WERI-Rb-1 (cell line): ENCODE results near the gene CCDC50.

Experiments
- DNase-seq: peaks from one replicate; pipeline ENCODE4 v3.0.0-alpha.2; 2020
- H3K27ac ChIP-seq: fragments of 250-450 bp; sonication (Bioruptor Pico); 2 replicates; pipeline ENCODE4 v1.5.1; 2020; ENCODE audit warnings: mild to moderate bottlenecking, moderate library complexity
- H3K27me3 ChIP-seq: fragments of 250-450 bp; sonication (Bioruptor Pico); 2 replicates; pipeline ENCODE4 v1.5.1; 2021; ENCODE audit warnings: mild to moderate bottlenecking, low read depth, moderate library complexity; ENCODE audit not compliant: insufficient read depth, severe bottlenecking
- H3K36me3 ChIP-seq: fragments of 250-450 bp; sonication (Bioruptor Pico); 2 replicates; pipeline ENCODE4 v1.5.1; 2020; ENCODE audit warnings: mild to moderate bottlenecking, moderate library complexity
- H3K4me3 ChIP-seq: 2 replicates; pipeline ENCODE4 v1.5.1; 2011; ENCODE audit warnings: low read depth, mild to moderate bottlenecking, control low read depth, low read length
- H3K9me3 ChIP-seq: fragments of 250-450 bp; sonication (Bioruptor Pico); 2 replicates; pipeline ENCODE4 v1.5.1; 2021; ENCODE audit warnings: mild to moderate bottlenecking, moderate library complexity; ENCODE audit not compliant: severe bottlenecking
- TF ChIP-seq, protein P1 (sequence below): IDR thresholded peaks from 2 replicates; pipeline ENCODE4 v1.5.1; 2011; ENCODE audit warnings: low read depth, mild to moderate bottlenecking, control low read depth, inconsistent platforms, low read length

CCDC50 gene

DNA sequence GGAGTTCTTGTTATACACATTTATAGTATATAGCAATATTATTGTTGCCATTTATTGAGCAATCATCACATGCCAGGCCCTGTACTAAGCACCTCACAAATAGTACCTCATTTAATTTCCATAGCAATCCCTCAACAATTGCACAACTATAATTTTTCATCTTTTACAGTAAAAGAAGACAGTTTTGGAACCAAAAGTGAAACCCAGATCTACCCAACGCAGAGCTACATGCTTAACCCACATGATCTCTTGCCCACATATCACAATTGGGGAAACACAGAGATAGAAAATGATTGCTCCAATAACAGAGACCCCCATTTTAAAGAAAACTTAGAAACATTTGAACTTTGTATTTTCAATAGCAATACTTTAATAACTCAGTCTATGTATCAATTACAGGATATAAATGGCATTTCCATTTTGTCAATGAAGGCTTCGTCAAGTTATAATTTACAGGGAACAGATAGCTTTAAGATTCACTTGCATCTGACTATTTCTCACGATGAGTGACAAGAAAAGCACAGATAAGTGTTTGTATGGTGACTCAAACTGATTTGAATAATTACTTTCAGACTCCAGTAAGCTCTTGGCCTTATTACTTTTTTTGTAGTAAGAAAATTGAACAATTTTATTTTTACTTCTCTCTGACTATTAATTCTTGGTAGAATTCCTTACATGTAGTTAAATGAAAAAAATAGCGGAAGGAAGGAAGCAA is 38.7 kb upstream of the CCDC50 start:
- no peak overlapping the region for H3K4me3 ChIP-seq
- DNase-seq: no peak
- no peaks in the 10 kb centered on the region for H3K9me3 ChIP-seq
- H3K27me3 ChIP-seq: no peaks in the 10 kb centered on the region
- TF ChIP-seq, protein P1, sequence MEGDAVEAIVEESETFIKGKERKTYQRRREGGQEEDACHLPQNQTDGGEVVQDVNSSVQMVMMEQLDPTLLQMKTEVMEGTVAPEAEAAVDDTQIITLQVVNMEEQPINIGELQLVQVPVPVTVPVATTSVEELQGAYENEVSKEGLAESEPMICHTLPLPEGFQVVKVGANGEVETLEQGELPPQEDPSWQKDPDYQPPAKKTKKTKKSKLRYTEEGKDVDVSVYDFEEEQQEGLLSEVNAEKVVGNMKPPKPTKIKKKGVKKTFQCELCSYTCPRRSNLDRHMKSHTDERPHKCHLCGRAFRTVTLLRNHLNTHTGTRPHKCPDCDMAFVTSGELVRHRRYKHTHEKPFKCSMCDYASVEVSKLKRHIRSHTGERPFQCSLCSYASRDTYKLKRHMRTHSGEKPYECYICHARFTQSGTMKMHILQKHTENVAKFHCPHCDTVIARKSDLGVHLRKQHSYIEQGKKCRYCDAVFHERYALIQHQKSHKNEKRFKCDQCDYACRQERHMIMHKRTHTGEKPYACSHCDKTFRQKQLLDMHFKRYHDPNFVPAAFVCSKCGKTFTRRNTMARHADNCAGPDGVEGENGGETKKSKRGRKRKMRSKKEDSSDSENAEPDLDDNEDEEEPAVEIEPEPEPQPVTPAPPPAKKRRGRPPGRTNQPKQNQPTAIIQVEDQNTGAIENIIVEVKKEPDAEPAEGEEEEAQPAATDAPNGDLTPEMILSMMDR: no peak
- no peaks in the 10 kb centered on the region for H3K36me3 ChIP-seq
- H3K27ac ChIP-seq: no peak overlapping the region

DNA sequence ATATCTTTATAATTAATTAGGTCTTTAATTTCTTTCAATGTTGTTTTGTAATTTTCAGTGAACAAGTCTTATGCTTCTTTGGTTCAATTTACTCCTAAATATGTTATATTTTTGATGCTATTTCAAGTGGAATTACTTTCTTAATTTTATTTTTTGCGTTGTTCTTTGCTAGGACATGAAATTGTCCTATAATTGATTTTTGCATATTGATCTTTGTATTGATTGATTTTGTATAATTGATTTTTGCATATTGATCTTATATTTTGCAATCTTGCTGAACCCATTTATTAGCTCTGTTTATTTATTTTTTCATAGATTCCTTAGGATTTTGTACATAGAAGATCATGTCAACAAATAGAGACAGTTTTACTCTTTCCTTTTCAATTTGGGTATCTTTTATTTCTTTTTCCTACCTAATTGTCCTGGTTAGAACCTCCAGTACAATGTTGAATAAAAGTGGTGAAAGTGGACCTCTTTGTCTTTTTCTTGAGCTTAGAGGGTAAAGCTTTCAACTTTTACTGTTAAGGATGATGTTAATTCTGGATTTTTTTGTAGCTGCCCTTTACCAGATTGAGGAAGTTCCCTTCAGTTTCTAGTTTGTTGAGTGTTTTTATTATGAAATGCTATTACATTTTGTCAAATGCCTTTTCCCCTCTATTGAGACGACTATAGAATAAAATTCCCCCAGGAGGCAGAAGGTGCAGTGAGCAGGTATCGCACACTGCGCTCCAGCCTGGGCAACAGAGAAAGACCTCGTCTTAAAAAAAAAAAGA is 36.8 kb upstream of the CCDC50 start:
- Histone ChIP-seq H3K27ac (no peak overlapping the region), H3K36me3 (no peaks in the 10 kb centered on the region), H3K4me3 (no peak overlapping the region), H3K9me3 (no peaks in the 10 kb centered on the region), H3K27me3 (no peaks in the 10 kb centered on the region)
- TF ChIP-seq, protein P1: no peak
- no peak for DNase-seq

DNA sequence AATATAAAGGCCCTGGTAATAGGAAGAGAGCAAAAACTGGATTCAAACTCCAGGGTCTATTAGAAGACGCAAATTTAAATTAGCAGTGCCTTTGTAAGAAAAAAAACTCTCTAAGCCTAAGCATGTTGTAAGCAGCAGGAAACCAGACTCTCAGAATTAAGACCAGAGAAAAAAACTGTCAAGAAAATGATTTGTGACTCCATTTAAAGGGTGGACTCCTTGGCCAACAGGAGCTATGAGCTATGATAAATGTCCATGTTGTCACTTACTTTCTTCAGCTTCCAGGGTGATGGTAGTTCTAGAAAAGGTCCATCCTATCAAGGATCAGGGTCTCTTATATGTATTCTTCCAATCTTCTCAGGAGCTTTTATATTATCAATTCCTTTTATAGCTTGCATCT is 34.9 kb upstream of the CCDC50 start:
- no peak overlapping the region for H3K4me3 ChIP-seq
- no peak overlapping the region for H3K27ac ChIP-seq
- no peaks in the 10 kb centered on the region for H3K36me3 ChIP-seq
- H3K9me3 ChIP-seq: no peaks in the 10 kb centered on the region
- TF ChIP-seq, protein P1: no peak
- DNase-seq: no peak
- H3K27me3 ChIP-seq: no peaks in the 10 kb centered on the region

DNA sequence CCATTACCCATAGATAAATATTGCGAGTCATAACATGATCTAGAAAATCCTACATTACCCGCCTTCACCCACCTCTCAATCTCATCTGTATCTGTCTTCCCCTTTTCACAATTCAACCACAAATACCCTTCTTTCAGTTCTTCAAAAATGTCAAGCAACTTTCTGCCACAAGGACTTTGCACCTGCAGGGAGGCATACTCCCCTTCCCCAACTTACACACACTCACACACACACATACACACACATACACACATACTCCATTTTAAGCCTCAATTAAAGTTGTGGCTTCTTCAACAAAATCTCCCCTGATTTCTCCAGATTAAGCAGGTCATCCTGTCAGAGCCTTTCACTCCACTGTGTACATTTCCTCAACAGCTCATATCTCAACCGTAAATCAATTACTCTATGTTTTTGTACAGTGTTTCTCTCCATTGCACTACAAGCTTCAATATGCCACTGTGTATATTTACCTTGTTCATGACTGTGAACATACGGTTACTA is 33.1 kb upstream of the CCDC50 start:
- Histone ChIP-seq H3K4me3 (no peak overlapping the region), H3K27ac (no peak overlapping the region), H3K27me3 (no peaks in the 10 kb centered on the region), H3K36me3 (no peaks in the 10 kb centered on the region), H3K9me3 (no peaks in the 10 kb centered on the region)
- TF ChIP-seq, protein P1: no peak
- DNase-seq: no peak

DNA sequence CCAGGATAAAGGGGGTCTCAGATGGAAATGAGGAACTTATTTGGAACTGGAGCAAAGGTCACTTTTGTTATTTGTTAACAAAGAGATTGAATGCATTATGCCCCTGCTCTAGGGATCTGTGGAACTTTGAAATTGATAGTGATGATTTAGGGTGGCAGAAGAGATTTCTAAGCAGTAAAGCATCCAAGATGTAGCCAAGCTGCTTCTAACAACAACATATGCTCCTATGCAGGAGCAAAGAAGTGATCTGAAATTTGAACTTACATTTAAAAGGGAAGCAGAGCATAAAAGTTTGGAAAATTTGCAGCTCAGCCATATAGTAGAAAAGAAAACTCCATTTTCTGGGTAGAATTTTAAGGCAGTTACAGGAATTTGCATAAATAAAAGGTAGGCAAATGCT is 30.3 kb upstream of the CCDC50 start:
- no peak overlapping the region for H3K27ac ChIP-seq
- no peak for DNase-seq
- H3K9me3 ChIP-seq: no peaks in the 10 kb centered on the region
- H3K4me3 ChIP-seq: no peak overlapping the region
- no peaks in the 10 kb centered on the region for H3K27me3 ChIP-seq
- no peaks in the 10 kb centered on the region for H3K36me3 ChIP-seq
- TF ChIP-seq, protein P1: no peak
